H9 (cell line): ENCODE results near the gene PLXNA4. TPM values are rescaled to one million over a fixed set of nuclear protein-coding genes. Genes with fewer than 3 reads are reported as not detected.

Experiments
- DNase-seq: peaks from one replicate; pipeline ENCODE4 v3.0.0-alpha.2; 2017
- H2AFZ ChIP-seq: one replicate; pipeline ENCODE4 v1.6.1; 2013; ENCODE audit warnings: mild to moderate bottlenecking, low read length, control low read depth, moderate library complexity
- H2AK5ac ChIP-seq: 2 replicates; pipeline ENCODE4 v1.6.1; 2013; ENCODE audit warnings: low read length, control low read depth, mixed read lengths; ENCODE audit not compliant: insufficient read length
- H2BK120ac ChIP-seq: one replicate; pipeline ENCODE4 v1.6.1; 2013; ENCODE audit warnings: low read depth, mild to moderate bottlenecking, low read length, control low read depth, inconsistent platforms; ENCODE audit not compliant: poor library complexity, severe bottlenecking
- H2BK12ac ChIP-seq: 2 replicates; pipeline ENCODE4 v1.6.1; 2013; ENCODE audit warnings: low read length, control low read depth, mixed read lengths, low read depth; ENCODE audit not compliant: insufficient read length
- H2BK15ac ChIP-seq: 2 replicates; pipeline ENCODE4 v1.6.1; 2013; ENCODE audit warnings: low read depth, low read length, control low read depth
- H2BK20ac ChIP-seq: one replicate; pipeline ENCODE4 v1.6.1; 2013; ENCODE audit warnings: low read depth, mild to moderate bottlenecking, low read length, control low read depth, inconsistent platforms; ENCODE audit not compliant: poor library complexity, severe bottlenecking
- H2BK5ac ChIP-seq: 2 replicates; pipeline ENCODE4 v1.6.1; 2013; ENCODE audit warnings: low read length, control low read depth, mixed read lengths; ENCODE audit not compliant: insufficient read length
- H3K14ac ChIP-seq: 2 replicates; pipeline ENCODE4 v1.6.1; 2013; ENCODE audit warnings: low read length, control low read depth; ENCODE audit not compliant: insufficient read depth
- H3K18ac ChIP-seq: 2 replicates; pipeline ENCODE4 v1.6.1; 2013; ENCODE audit warnings: low read depth, mild to moderate bottlenecking, mixed read lengths, low read length, control low read depth; ENCODE audit not compliant: insufficient read length
- H3K23ac ChIP-seq: 2 replicates; pipeline ENCODE4 v1.6.1; 2013; ENCODE audit warnings: low read length, control low read depth, mixed read lengths, low read depth; ENCODE audit not compliant: insufficient read length
- H3K23me2 ChIP-seq: 2 replicates; pipeline ENCODE4 v1.6.1; 2013; ENCODE audit warnings: low read depth, mild to moderate bottlenecking, mixed read lengths, low read length, control low read depth; ENCODE audit not compliant: insufficient read length, poor library complexity, severe bottlenecking
- H3K27ac ChIP-seq: 2 replicates; pipeline ENCODE4 v1.5.1; 2013; ENCODE audit warnings: low read length, control low read depth, mixed read lengths, low read depth; ENCODE audit not compliant: insufficient read length
- H3K27me3 ChIP-seq: 2 replicates; pipeline ENCODE4 v1.6.1; 2013; ENCODE audit warnings: low read length, control low read depth, inconsistent platforms; ENCODE audit not compliant: insufficient read depth
- H3K4ac ChIP-seq: 2 replicates; pipeline ENCODE4 v1.6.1; 2013; ENCODE audit warnings: low read depth, mild to moderate bottlenecking, control low read depth, inconsistent platforms, low read length, moderate library complexity
- H3K4me1 ChIP-seq: 2 replicates; pipeline ENCODE4 v1.6.1; 2013; ENCODE audit warnings: low read length, control low read depth, inconsistent platforms; ENCODE audit not compliant: insufficient read depth
- H3K4me2 ChIP-seq: 2 replicates; pipeline ENCODE4 v1.6.1; 2013; ENCODE audit warnings: low read length, control low read depth, mixed read lengths; ENCODE audit not compliant: insufficient read length, insufficient read depth
- H3K56ac ChIP-seq: 2 replicates; pipeline ENCODE4 v1.6.1; 2013; ENCODE audit warnings: low read depth, mild to moderate bottlenecking, mixed read lengths, low read length, control low read depth; ENCODE audit not compliant: insufficient read length
- H3K79me1 ChIP-seq: 2 replicates; pipeline ENCODE4 v1.6.1; 2013; ENCODE audit warnings: low read depth, mild to moderate bottlenecking, moderate library complexity, low read length, control low read depth, inconsistent platforms; ENCODE audit not compliant: insufficient read depth, poor library complexity, severe bottlenecking
- H3K79me2 ChIP-seq: 2 replicates; pipeline ENCODE4 v1.6.1; 2013; ENCODE audit warnings: low read length, control low read depth, inconsistent platforms; ENCODE audit not compliant: insufficient read depth
- H3K9ac ChIP-seq: 2 replicates; pipeline ENCODE4 v1.6.1; 2013; ENCODE audit warnings: low read length, control low read depth, mixed read lengths; ENCODE audit not compliant: insufficient read length; ENCODE audit errors: extremely low read depth
- H3K9me3 ChIP-seq: one replicate; pipeline ENCODE4 v1.6.1; 2013; ENCODE audit warnings: low read depth, low read length, inconsistent platforms; ENCODE audit not compliant: control insufficient read depth
- H3T11ph ChIP-seq: one replicate; pipeline ENCODE4 v1.6.1; 2013; ENCODE audit warnings: mild to moderate bottlenecking, low read length, control low read depth, inconsistent platforms
- H4K20me1 ChIP-seq: one replicate; pipeline ENCODE4 v1.6.1; 2013; ENCODE audit not compliant: control insufficient read depth, insufficient read length, insufficient read depth
- H4K5ac ChIP-seq: 2 replicates; pipeline ENCODE4 v1.6.1; 2013; ENCODE audit warnings: low read depth, mild to moderate bottlenecking, mixed read lengths, low read length, control low read depth; ENCODE audit not compliant: insufficient read length
- H4K8ac ChIP-seq: replicated peaks from 2 replicates; pipeline ENCODE4 v1.6.1; 2013; ENCODE audit warnings: low read length, control low read depth, mixed read lengths, low read depth; ENCODE audit not compliant: insufficient read length
- H4K91ac ChIP-seq: 2 replicates; pipeline ENCODE4 v1.6.1; 2013; ENCODE audit warnings: low read depth, mild to moderate bottlenecking, moderate library complexity, mixed read lengths, low read length, control low read depth; ENCODE audit not compliant: insufficient read length
- H3K27ac Mint-ChIP-seq, 3 experiments: 2 replicates in 2 of 3; 3 replicates in 1 of 3; pipeline ENCODE4 v1.8.0; 2020 to 2021; ENCODE audit warnings: mixed read lengths in 3 of 3, mild to moderate bottlenecking in 1 of 3, moderate library complexity in 1 of 3
- H3K27me3 Mint-ChIP-seq: 2 replicates; pipeline ENCODE4 v1.8.0; 2021; ENCODE audit warnings: low read depth, mild to moderate bottlenecking, moderate library complexity, mixed read lengths
- H3K36me3 Mint-ChIP-seq, 3 experiments: 2 replicates in 2 of 3; 3 replicates in 1 of 3; pipeline ENCODE4 v1.8.0; 2020 to 2021; ENCODE audit warnings: low read depth in 3 of 3, mixed read lengths in 3 of 3; ENCODE audit not compliant: insufficient read depth in 1 of 3
- H3K4me1 Mint-ChIP-seq, 2 experiments: 2 replicates each; pipeline ENCODE4 v1.8.0; 2020; ENCODE audit warnings: mixed read lengths in 2 of 2
- H3K4me3 Mint-ChIP-seq, 2 experiments: 2 replicates in 1 of 2; 3 replicates in 1 of 2; pipeline ENCODE4 v1.8.0; 2020 to 2021; ENCODE audit warnings: mild to moderate bottlenecking in 2 of 2, mixed read lengths in 2 of 2, moderate library complexity in 1 of 2
- H3K9me3 Mint-ChIP-seq, 2 experiments: 2 replicates in 1 of 2; 3 replicates in 1 of 2; pipeline ENCODE4 v1.8.0; 2020; ENCODE audit warnings: mild to moderate bottlenecking in 2 of 2, mixed read lengths in 2 of 2, moderate library complexity in 1 of 2
- CTCF ChIP-seq: fragments of 200-600 bp; sonication (generic); conservative IDR thresholded peaks from 3 replicates; pipeline ENCODE4 v1.8.0; 2021; ENCODE audit warnings: antibody characterized with exemption, mild to moderate bottlenecking
- WGBS: extraction: QIAGEN DNeasy Blood & Tissue Kit; methylation state at CpG from one replicate; pipeline ENCODE4 v1.1.7; 2013; ENCODE audit warnings: missing lambda C conversion rate, low lambda C conversion rate, mixed read lengths; ENCODE audit not compliant: insufficient read length; ENCODE audit errors: extremely low coverage; 5-methylcytosine and 5-hydroxymethylcytosine counted together
- total RNA-seq: library from RNA; stranded (reverse); gene quantifications from 2 replicates; pipeline ENCODE4 v1.2.1, GENCODE V29; 2021

The PLXNA4 gene
- total RNA-seq, 1 experiment from 2014 or later = 0.35 TPM

GRCh38 chr7:132557489-132558044 is 18.7 kb downstream of the PLXNA4 start:
- H2BK20ac ChIP-seq = no peak overlapping the region
- no peak overlapping the region for H2AFZ ChIP-seq
- no peaks in the 10 kb centered on the region for H3K9me3 ChIP-seq
- H3K79me2 ChIP-seq = no peaks in the 10 kb centered on the region
- no peak overlapping the region for H2BK120ac ChIP-seq
- no peaks in the 10 kb centered on the region for H4K20me1 ChIP-seq
- H3K4me1 ChIP-seq = no peaks in the 10 kb centered on the region
- Mint-ChIP-seq H3K36me3 (no peaks in the 10 kb centered on the region; a peak in 1 of 7 replicates), H3K27me3 (peaks cover 86% of the 10 kb centered on the region), H3K4me3 (no peak overlapping the region), H3K4me1 (no peaks in the 10 kb centered on the region), H3K9me3 (peaks cover 0 to 7% of the 10 kb centered on the region in 2 experiments; a peak in 1 of 5 replicates), H3K27ac (no peak overlapping the region)
- no peak overlapping the region for H4K91ac ChIP-seq
- H3K14ac ChIP-seq = no peak overlapping the region
- no peak overlapping the region for H3T11ph ChIP-seq
- no peak overlapping the region for H3K23ac ChIP-seq
- no peak overlapping the region for H3K18ac ChIP-seq
- WGBS = no CpG with 5 or more reads among the region's 3 CpGs
- H2BK15ac ChIP-seq = no peak overlapping the region
- no peak overlapping the region for H2AK5ac ChIP-seq
- no peak for DNase-seq
- H3K23me2 ChIP-seq = no peaks in the 10 kb centered on the region
- no peaks in the 10 kb centered on the region for H3K79me1 ChIP-seq
- H4K8ac ChIP-seq = no peak overlapping the region
- no peak overlapping the region for H3K27ac ChIP-seq
- no peak overlapping the region for H2BK5ac ChIP-seq
- H2BK12ac ChIP-seq = no peak overlapping the region
- H4K5ac ChIP-seq = no peak overlapping the region
- H3K4ac ChIP-seq = no peak overlapping the region
- H3K4me2 ChIP-seq = no peak overlapping the region
- H3K9ac ChIP-seq = no peak overlapping the region
- no peak overlapping the region for H3K56ac ChIP-seq
- peak; percentile 48; the same call in 2 of the 3 replicates for TF ChIP-seq CTCF
- H3K27me3 ChIP-seq = peaks cover 11% of the 10 kb centered on the region; the same call in 1 of the 2 replicates
